SU-DHL-6 (cell line): Measurements from ENCODE around the gene RAB20.

Experiments used
- H2AFZ ChIP-seq: fragments of 200-600 bp; sonication (generic); 2 replicates; pipeline ENCODE4 v1.6.1; 2014; ENCODE audit warnings: low read depth, mild to moderate bottlenecking, moderate library complexity, mixed read lengths, antibody characterized with exemption, low read length; ENCODE audit not compliant: severe bottlenecking
- H3F3A ChIP-seq: fragments of 200-600 bp; shearing (Covaris generic); 2 replicates; pipeline ENCODE4 v1.6.0; 2016; ENCODE audit warnings: antibody characterized with exemption, mild to moderate bottlenecking; ENCODE audit not compliant: insufficient read depth
- H3K27ac ChIP-seq: fragments of 200-600 bp; sonication (generic); 2 replicates; pipeline ENCODE4 v1.5.1; 2016; ENCODE audit warnings: low read depth, mild to moderate bottlenecking, low read length, moderate library complexity, mixed read lengths
- H3K27me3 ChIP-seq: fragments of 200-600 bp; sonication (generic), shearing (Covaris generic); 2 replicates; pipeline ENCODE4 v1.6.0; 2014; ENCODE audit warnings: mild to moderate bottlenecking, low read length
- H3K36me3 ChIP-seq: fragments of 200-600 bp; sonication (generic); 2 replicates; pipeline ENCODE4 v1.6.1; 2014; ENCODE audit warnings: mild to moderate bottlenecking, low read length, mixed read lengths
- H3K4me2 ChIP-seq: fragments of 300-600, 200-600 bp; shearing (Covaris generic), sonication (generic); 2 replicates; pipeline ENCODE4 v1.6.0; 2014; ENCODE audit warnings: low read length, low read depth, mild to moderate bottlenecking; ENCODE audit not compliant: poor library complexity, severe bottlenecking
- H3K4me3 ChIP-seq: fragments of 200-600 bp; sonication (generic); 2 replicates; pipeline ENCODE4 v1.5.1; 2014; ENCODE audit warnings: antibody characterized with exemption, low read length, mild to moderate bottlenecking, mixed read lengths; ENCODE audit not compliant: insufficient read depth, poor library complexity, severe bottlenecking
- H3K79me2 ChIP-seq: fragments of 200-600 bp; sonication (generic); 2 replicates; pipeline ENCODE4 v1.6.1; 2014; ENCODE audit warnings: mild to moderate bottlenecking, low read length, moderate library complexity; ENCODE audit not compliant: insufficient read depth
- H3K9ac ChIP-seq: fragments of 200-600 bp; sonication (generic); 2 replicates; pipeline ENCODE4 v1.7.0; 2014; ENCODE audit warnings: mild to moderate bottlenecking, low read length
- H3K9me2 ChIP-seq: fragments of 200-600 bp; sonication (generic); replicated peaks from 2 replicates; pipeline ENCODE4 v1.6.1; 2014; ENCODE audit warnings: low read length; ENCODE audit not compliant: insufficient read depth
- H3K9me3 ChIP-seq: fragments of 200-600 bp; sonication (generic); 2 replicates; pipeline ENCODE4 v1.6.1; 2014; ENCODE audit warnings: low read length, mixed read lengths; ENCODE audit not compliant: insufficient read depth
- H4K20me1 ChIP-seq: fragments of 200-600 bp; sonication (generic); 2 replicates; pipeline ENCODE4 v1.6.1; 2014; ENCODE audit warnings: low read depth, mild to moderate bottlenecking, antibody characterized with exemption, low read length, moderate library complexity, mixed read lengths
- EZH2phosphoT487 ChIP-seq: fragments of 200-600 bp; sonication (generic), shearing (Covaris generic); conservative IDR thresholded peaks from 2 replicates; pipeline ENCODE4 v1.6.1; 2018; ENCODE audit warnings: mild to moderate bottlenecking, antibody characterized with exemption, low read length, moderate library complexity, mixed read lengths
- TF ChIP-seq, protein P1 (sequence below): fragments of 200-600 bp; sonication (generic); IDR thresholded peaks from one replicate; pipeline ENCODE4 v1.5.1; 2017; ENCODE audit warnings: antibody characterized with exemption, mild to moderate bottlenecking, low read length, moderate library complexity; ENCODE audit not compliant: insufficient read depth, poor library complexity, severe bottlenecking

The RAB20 gene

GRCh38 chr13:110554946-110555345 lies 6.6 kb downstream of the RAB20 start:
- Histone ChIP-seq H3K4me3 (no peak overlapping the region), H3K27ac (no peak overlapping the region), H3F3A (no peaks in the 10 kb centered on the region), H3K4me2 (no peak overlapping the region), H3K79me2 (no peaks in the 10 kb centered on the region), H3K36me3 (no peaks in the 10 kb centered on the region), H3K27me3 (no peaks in the 10 kb centered on the region), H3K9ac (no peak overlapping the region), H4K20me1 (no peaks in the 10 kb centered on the region), H2AFZ (no peak overlapping the region), H3K9me3 (no peaks in the 10 kb centered on the region), H3K9me2 (no peaks in the 10 kb centered on the region)
- no peak for TF ChIP-seq EZH2phosphoT487

- Histone ChIP-seq H4K20me1 (no peaks in the 10 kb centered on the region), H3K4me3 (no peak overlapping the region), H3K9me3 (no peaks in the 10 kb centered on the region), H3K27me3 (no peaks in the 10 kb centered on the region), H3K36me3 (no peaks in the 10 kb centered on the region), H3K4me2 (no peak overlapping the region), H3K9ac (no peak overlapping the region), H3K27ac (no peak overlapping the region), H3K9me2 (no peaks in the 10 kb centered on the region), H3F3A (no peaks in the 10 kb centered on the region), H3K79me2 (no peaks in the 10 kb centered on the region), H2AFZ (no peak overlapping the region)
- TF ChIP-seq, protein P1, sequence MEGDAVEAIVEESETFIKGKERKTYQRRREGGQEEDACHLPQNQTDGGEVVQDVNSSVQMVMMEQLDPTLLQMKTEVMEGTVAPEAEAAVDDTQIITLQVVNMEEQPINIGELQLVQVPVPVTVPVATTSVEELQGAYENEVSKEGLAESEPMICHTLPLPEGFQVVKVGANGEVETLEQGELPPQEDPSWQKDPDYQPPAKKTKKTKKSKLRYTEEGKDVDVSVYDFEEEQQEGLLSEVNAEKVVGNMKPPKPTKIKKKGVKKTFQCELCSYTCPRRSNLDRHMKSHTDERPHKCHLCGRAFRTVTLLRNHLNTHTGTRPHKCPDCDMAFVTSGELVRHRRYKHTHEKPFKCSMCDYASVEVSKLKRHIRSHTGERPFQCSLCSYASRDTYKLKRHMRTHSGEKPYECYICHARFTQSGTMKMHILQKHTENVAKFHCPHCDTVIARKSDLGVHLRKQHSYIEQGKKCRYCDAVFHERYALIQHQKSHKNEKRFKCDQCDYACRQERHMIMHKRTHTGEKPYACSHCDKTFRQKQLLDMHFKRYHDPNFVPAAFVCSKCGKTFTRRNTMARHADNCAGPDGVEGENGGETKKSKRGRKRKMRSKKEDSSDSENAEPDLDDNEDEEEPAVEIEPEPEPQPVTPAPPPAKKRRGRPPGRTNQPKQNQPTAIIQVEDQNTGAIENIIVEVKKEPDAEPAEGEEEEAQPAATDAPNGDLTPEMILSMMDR: no peak
- TF ChIP-seq EZH2phosphoT487: no peak
Measured at GRCh38 chr13:110554227-110554836, 7.2 kb downstream of the RAB20 start.

DNA sequence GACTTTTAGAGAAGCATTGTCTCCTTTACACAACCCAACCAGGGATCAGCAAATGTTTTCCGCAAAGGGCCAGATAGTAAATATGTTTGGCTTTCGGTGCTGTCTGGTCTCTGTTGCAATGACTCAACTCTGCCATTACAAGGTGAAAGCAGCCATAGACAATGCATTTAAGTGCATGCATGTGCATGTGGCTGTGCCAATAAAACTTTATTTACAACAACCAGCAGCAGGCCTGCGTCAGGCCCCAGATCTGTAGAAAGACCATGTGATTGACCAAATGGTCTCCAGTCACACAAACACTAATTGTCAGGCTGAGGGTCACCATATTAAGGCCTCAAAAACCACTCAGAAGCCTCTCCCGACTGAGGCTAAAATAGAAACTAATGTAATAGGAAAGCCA lies 8.1 kb downstream of the RAB20 start:
- Histone ChIP-seq H3K79me2 (no peaks in the 10 kb centered on the region), H3K9ac (no peak overlapping the region), H3K9me3 (no peaks in the 10 kb centered on the region), H2AFZ (no peak overlapping the region), H3K4me2 (no peak overlapping the region), H3K4me3 (no peak overlapping the region), H3K27me3 (no peaks in the 10 kb centered on the region), H3K9me2 (no peaks in the 10 kb centered on the region), H3F3A (no peaks in the 10 kb centered on the region), H3K27ac (no peak overlapping the region), H4K20me1 (no peaks in the 10 kb centered on the region), H3K36me3 (no peaks in the 10 kb centered on the region)
- TF ChIP-seq, protein P1: no peak
- TF ChIP-seq EZH2phosphoT487: no peak

GRCh38 chr13:110552767-110553166 lies 8.8 kb downstream of the RAB20 start:
- H4K20me1 ChIP-seq: no peaks in the 10 kb centered on the region
- H3K79me2 ChIP-seq: no peaks in the 10 kb centered on the region
- H3K9me2 ChIP-seq: no peaks in the 10 kb centered on the region
- H3K4me3 ChIP-seq: no peak overlapping the region
- no peaks in the 10 kb centered on the region for H3K36me3 ChIP-seq
- TF ChIP-seq EZH2phosphoT487: no peak
- TF ChIP-seq, protein P1: no peak
- H3K9ac ChIP-seq: no peak overlapping the region
- H2AFZ ChIP-seq: no peak overlapping the region
- no peaks in the 10 kb centered on the region for H3K9me3 ChIP-seq
- no peaks in the 10 kb centered on the region for H3F3A ChIP-seq
- no peaks in the 10 kb centered on the region for H3K27me3 ChIP-seq
- no peak overlapping the region for H3K4me2 ChIP-seq
- no peak overlapping the region for H3K27ac ChIP-seq
